ENCODE results near the gene SLCO1A2. TPM values are rescaled to one million over a fixed set of nuclear protein-coding genes. Genes with fewer than 3 reads are reported as not detected.

The SLCO1A2 gene
- total and polyA plus RNA-seq, 2 of the 8 experiments (the other 6 are each of a cell fraction or from before 2014, with no cell fraction given) = 2.9 to 5.1 TPM

GRCh38 chr12:21223930-21224329 lies 110.8 kb downstream of the SLCO1A2 start:
- Histone ChIP-seq H2BK120ac (replicated peaks; ENCODE audit: low read depth, low read length) (no peak overlapping the region), H3K56ac (replicated peaks; ENCODE audit: insufficient read length, low read depth, low read length) (no peak overlapping the region), H3K18ac (ENCODE audit: extremely low read depth, low read length) (no peak overlapping the region), H3K4me3 (ENCODE audit: extremely low read depth in 1 of 4, insufficient read depth in 2 of 4, low read depth in 3 of 4, low read length in 4 of 4) (no peak overlapping the region), H3K4ac (replicated peaks; ENCODE audit: insufficient read length, low read depth, low read length) (no peak overlapping the region), H2BK20ac (ENCODE audit: low read length) (no peak overlapping the region), H4K20me1 (replicated peaks in 1 of 2; ENCODE audit: control insufficient read depth in 1 of 2, insufficient read depth in 2 of 2, low read length in 2 of 2) (no peaks in the 10 kb centered on the region), H3K36me3 (ENCODE audit: control insufficient read depth in 2 of 4, insufficient read depth in 4 of 4, low read length in 3 of 4) (no peaks in the 10 kb centered on the region), H2BK5ac (ENCODE audit: low read depth, low read length) (no peak overlapping the region), H4K91ac (replicated peaks; ENCODE audit: insufficient read length, low read length) (no peak overlapping the region), H2BK12ac (ENCODE audit: low read depth, low read length) (no peak overlapping the region), H3K4me2 (ENCODE audit: insufficient read depth in 1 of 2, low read depth in 2 of 2, low read length in 2 of 2) (no peak overlapping the region), H3K79me2 (ENCODE audit: control insufficient read depth in 1 of 2, insufficient read depth in 2 of 2, low read length in 2 of 2) (no peaks in the 10 kb centered on the region), H3K4me1 (replicated peaks in 1 of 4; ENCODE audit: control insufficient read depth in 3 of 4, insufficient read depth in 4 of 4, low read length in 3 of 4) (no peaks in the 10 kb centered on the region), H3K79me1 (ENCODE audit: low read depth, low read length) (no peaks in the 10 kb centered on the region), H3K27me3 (replicated peaks in 1 of 4; ENCODE audit: control insufficient read depth in 3 of 4, extremely low read depth in 1 of 4, insufficient read depth in 3 of 4, low read length in 3 of 4) (no peaks in the 10 kb centered on the region), H4K8ac (ENCODE audit: extremely low read depth, insufficient read depth, low read length) (no peak overlapping the region), H3K27ac (ENCODE audit: low read depth, low read length) (no peak overlapping the region), H3K9ac (replicated peaks in 1 of 4; ENCODE audit: extremely low read depth in 1 of 4, low read depth in 3 of 4, low read length in 3 of 4) (no peak overlapping the region), H3K14ac (ENCODE audit: insufficient read length) (no peak overlapping the region), H4K5ac (ENCODE audit: insufficient read length, low read depth, low read length) (no peak overlapping the region), H2AFZ (ENCODE audit: low read length) (no peak overlapping the region), H3K23me2 (ENCODE audit: low read depth, low read length) (no peaks in the 10 kb centered on the region), H3K23ac (ENCODE audit: insufficient read length) (no peak overlapping the region), H3K9me3 (ENCODE audit: insufficient read depth in 2 of 2, low read depth in 1 of 2, low read length in 1 of 2) (no peaks in the 10 kb centered on the region), H2AK5ac (ENCODE audit: low read depth, low read length) (no peak overlapping the region), H2BK15ac (ENCODE audit: low read length) (no peak overlapping the region)
- CTCF ChIA-PET (ENCODE audit: partially characterized antibody) = interaction anchor here (0.7 to 1.1 kb wide), 2 partner anchors 52 to 859 kb away, joined by 3 read pairs; no protein-coding TSS in a partner anchor
- DNase-seq (ENCODE audit: low read depth in 1 of 2, low spot score in 2 of 2) (no peak), FAIRE-seq (no peak)
- POLR2A ChIA-PET (ENCODE audit: partially characterized antibody) = no interaction called here
- no peak for TF ChIP-seq SRF (IDR thresholded peaks at IDR 0.05; ENCODE audit: low read depth, low read length)

Measured in H1 (cell line).